LHCN-M2 (cell line): ENCODE results near the gene C11orf24. TPM values are rescaled to one million over a fixed set of nuclear protein-coding genes. Genes with fewer than 3 reads are reported as not detected.
A peak's percentile ranks its signal among the peaks of the same experiment; 100 is the strongest.

Source experiments
- DNase-seq: peaks from one replicate; pipeline ENCODE4 v3.0.0-alpha.2; 2012; ENCODE audit warnings: low read depth
- total RNA-seq: library from RNA; depleted of rRNA; stranded (reverse); fragments of >200 nt; gene quantifications from 2 replicates; pipeline ENCODE4 v1.2.3, GENCODE V29; 2014

The C11orf24 gene
- total RNA-seq, 1 experiment from 2014 or later = 58.2 TPM

DNA sequence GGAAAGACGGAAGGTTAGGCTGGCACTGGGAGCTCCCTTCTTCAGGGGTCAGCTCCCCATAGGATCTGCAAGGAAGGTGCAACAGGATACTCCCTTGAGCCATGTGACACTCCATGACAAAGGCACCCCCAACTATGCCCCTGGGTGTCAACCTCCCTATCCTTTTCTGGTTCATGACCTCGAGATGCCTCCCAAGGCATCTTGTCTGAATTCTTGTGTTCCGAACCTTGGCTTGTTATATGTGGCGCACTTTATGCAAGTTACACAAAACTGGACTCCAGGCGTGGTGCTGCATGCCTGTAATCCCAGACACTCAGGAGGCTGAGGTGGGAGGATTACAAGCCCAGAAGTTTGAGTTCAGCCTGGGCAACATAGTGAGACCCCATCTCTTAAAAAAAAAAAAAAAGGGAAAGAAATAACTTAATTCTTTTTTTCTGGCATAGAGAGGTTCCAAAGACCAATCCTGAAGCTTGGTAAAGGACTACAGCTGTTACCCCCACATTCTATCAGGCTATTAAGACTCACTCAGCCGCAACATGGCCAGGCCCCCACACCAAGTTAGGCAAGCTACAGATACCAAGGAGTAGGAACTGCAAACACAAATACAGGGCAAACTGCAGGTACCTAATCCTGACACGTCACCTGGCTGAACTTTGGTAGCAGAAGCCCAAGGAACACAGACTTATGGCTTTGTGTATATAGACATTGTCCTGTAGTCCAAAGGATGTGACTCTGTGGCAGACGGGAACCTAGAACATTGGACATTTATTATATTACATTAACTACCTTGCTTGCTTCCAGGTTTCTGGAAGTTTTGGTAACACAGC is 1.4 kb downstream of the C11orf24 start:
- no peak for DNase-seq

DNA sequence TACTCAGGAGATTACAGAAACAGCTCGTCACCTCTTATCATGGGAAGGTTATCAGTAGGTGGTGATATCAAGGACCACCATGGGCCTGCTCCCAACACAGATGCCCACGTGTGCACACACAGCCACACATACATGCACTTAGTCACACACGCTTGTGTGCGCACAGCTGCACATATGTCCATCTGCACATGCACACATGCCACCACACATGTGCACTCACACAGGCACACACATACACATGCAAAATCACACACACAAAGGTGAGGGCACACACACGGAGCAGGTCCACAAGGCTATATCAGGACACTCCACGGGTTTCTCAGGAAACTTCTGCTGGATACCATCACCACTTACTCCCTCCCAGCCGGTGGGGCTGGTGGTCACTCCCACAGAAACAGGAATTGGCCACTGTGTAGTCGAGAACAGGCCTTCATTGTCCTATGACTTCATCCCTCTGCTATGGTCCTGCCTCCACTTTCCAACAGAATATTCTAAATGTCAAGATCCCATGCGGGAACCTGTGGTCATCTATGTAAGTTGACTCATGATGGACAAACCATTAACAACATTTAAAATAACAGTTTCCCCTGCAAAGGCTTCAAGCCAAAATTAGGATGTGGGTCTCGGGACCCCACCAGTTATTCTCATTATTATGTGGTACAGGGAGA is 2.2 kb downstream of the C11orf24 start:
- DNase-seq = peak; percentile 80

DNA sequence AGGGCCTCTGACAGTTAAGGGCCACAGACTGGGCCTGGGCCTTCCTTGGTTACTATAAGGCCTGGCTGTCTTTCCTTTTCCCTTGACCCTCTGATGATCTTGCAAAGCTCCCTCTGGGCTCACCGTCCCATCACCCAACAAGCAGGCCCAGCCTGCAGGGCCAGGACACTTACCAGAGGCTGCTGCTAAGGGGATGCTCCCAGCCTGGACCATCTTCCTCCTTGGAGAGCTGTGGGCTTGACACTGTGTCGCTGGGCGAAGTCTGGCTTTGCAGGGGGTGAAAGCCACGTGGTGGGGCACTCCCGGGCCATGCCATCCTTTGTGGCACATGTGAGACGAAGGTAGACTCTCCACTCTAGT is 3.9 kb downstream of the C11orf24 start:
- no peak for DNase-seq

DNA sequence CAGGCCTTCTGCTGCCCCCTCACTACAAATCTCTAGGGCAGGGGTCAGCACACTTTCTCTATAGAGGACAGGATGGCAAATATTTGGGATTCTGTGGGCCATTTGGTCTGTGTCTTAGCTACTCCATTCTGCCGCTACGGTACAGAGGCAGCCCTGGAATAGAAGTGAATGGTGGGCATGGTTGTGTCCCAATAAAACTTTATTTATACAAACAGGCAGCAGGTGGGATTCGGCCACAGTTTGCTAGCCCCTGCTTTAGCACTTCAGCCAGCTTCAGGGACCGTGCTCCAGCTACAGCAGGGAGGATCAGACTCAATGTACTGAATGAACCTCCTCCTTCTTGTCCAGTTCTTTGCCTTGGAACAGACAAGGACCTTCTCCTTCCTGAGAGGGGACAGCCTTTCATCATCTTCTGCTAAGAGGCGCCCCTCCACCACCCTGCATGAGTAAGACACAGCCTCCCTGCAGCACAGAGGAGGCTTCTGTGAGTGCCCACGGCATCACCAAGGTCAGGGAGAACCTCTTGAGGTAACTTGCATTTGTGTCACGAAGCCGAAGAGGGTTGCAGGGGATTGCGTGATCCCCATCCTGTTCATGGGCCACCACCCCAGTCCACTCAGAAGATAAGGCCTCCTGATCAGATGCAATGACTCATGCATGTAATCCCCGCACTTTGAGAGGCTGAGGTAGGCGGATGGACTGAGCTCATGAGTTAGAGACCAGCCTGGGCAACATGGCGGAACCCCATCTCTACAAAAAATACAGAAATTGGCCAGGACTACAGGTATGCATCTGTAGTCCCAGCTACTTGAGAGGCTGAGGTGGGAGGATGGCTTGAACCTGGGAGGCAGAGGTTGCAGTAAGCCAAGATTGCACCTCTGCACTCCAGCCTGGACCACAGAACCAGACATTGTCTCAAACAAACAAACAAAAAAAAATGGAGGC is 4.6 kb downstream of the C11orf24 start:
- no peak for DNase-seq

DNA sequence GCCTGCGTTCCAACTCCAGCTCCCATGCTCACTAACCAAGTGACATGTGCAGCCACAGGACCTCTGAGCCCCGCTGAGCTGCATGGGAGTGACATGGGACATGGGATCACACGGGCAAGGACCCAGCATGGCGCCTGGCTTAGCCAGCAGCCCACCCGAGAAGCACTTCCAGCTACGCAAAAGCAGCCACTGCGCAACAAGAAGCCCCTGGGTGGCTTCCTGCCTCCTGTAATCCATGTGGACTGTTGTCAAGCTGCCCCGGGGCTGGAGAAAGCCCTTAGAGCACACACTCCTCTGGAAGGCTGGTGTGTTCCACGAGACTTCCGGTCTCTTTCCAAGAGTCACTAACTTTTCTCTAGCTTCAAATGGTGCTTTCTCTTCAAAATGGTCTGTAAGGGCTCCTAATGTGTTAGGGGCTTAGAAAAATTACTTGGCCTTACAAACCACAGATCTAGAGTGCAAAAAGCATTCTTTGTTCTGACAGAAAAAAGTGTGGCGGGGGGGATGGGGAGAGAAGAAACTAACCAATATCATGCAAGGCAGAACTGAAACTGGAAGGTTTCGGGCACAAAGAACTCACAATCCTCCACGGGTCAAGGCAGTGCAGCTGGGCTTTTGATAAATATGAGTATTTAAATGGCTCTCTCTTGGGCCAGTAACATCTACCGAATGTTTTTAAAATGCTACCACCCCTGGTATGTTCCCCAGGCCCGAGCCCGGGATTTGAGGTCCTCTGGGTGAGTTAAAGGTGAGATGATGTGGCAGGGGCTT is 5.5 kb downstream of the C11orf24 start:
- no peak for DNase-seq

DNA sequence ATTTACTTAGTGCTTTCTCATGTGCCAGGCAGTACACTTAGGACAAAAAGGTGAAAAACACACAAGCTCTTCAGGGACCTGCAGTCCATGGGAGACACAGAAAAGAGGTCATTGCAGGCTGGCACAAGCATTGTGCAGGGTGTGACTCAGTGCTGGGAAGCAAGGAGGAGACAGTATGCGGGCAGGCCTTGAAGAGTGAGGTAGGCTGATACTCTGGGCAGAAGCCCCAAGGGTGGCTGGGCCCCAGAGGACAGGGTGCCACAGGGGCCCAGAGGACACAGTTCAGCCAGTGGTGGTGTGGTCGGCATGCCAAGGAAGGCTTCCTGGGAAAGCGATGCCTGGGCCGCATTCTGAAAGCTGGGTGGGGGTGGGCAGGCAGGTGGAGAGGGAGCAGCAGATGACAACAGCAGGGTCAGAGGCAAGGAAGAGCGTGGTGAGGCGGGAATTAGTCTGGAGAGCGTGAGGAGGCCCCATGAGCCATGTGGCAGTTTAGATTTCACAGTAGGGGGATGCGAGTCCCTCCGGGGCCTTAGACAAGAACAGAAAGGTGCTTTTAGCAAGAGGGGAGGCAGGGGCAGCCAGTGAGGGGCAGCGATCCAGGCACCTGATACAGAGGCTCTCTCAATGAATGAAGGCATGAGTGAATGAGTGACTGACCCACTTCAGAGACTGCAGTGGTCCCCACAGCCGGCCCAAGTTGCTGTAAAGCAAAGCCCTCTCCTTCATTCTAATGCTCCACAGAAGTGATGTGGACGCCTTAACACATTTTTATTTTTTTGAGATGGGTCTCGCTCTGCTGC is 6.8 kb downstream of the C11orf24 start:
- DNase-seq = no peak

DNA sequence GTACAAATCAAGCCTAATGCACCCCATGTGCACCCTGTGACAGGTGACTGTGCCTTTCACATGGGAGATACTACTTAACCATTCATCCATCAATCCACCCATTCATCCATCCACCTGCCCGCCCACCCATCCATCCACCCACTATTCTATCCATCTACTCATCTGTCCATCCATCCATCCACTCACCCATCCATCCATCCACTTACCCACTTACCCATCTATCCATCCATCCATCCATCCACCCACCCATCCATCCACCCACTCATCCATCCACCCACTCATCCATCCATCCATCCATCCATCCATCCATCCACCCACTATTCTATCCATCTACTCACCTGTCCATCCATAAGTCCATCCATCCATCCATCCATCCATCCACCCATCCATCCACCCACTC is 7.5 kb downstream of the C11orf24 start:
- no peak for DNase-seq

DNA sequence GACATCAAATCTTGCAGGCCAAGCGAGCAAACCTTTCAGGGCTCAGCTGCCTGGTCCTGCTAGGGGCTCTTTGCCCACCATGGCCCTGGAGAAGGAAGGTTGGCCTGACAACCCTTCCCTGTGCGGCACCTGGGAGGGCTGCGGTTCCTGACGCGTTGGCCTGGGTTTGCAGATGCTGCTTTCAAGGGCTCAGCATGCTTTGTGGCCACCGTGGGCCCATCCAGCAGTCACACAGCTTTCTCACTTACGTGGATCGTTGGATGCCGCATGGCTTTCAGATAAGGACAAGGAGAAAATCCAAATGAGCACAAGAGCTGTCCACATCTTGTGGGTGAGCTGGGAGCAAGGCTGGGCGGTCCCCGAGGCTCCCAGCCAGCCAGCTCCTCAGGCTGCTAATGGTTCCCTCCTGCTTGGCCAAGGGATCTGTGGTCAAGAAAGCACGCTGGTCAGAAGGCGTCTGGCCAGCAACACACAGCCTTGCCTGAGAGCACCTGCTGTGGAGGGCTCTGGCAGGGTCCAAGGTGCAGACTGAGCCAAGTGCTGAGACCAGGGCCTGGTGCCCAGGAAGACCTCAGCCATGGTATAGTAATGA is 8.2 kb downstream of the C11orf24 start:
- no peak for DNase-seq

DNA sequence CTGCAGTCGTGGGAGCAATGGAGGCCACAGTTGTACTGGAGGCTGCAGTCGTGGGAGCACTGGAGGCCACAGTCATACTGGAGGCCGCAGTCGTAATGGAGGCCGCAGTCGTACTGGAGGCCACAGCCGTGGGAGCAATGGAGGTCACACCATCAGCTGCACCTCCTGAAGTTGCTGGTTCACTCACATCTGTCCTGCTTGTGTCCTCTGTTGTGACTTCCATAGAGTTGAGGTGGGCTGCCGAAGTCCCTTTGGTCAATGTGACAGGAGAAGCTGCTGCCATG is 9.3 kb downstream of the C11orf24 start:
- DNase-seq = no peak

DNA sequence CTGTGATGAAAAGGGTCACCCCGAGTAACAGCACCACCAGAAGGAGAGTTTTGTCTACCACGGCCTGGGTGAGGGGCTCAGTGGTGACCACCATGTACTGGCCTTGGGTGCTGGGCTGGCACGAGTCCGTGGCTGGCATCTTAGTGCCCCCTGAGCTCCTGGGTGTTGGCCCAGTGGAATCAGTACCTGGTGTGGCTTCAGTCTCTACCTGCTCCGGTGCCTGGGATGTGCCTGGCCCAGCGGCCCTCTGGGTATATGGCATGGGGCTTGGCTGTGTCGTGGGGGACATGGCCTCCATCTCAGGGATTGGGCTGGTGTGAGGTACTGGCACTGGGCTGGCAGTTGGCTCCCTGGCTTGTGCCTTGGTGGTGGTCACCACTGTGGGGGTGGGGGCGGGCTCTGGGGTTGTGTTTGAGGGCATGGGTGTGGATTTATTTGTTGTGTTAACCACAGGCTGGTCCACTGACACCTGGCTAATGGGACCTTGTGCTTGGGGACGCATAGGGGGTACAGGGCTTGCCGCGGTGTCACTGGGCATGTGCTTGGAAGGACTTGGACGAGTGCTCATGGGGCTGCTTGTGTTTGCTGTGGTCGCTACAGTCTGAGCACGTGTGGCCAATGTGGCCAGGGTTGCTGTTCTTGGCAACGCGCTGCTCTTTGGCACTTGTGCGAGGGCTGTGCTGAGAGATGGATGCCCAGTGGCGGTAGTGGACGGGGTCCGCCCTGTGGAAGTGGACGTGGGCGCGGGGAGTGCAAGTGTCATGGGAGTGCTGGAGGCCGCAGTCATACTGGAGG is 9.8 kb downstream of the C11orf24 start:
- no peak for DNase-seq

DNA sequence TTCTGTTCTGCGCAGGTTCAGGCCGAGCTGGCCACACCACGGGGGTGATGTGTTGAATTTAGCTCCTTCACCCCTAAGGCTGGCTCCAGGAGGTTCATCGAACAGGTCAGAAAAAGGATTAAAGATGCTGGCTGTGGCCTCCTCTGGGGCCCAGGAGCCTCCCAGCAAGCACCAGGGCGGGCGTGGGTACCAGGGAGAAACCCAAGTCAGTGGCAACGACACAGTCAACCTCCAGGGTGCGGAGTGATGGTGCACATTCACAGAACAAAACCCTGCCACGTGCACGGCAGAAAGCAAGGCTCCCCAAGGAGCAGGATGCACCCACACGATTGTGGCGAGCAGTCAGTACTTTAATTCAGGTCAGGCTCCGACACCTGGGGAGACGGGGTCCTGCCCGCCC is 10.8 kb downstream of the C11orf24 start:
- no peak for DNase-seq

DNA sequence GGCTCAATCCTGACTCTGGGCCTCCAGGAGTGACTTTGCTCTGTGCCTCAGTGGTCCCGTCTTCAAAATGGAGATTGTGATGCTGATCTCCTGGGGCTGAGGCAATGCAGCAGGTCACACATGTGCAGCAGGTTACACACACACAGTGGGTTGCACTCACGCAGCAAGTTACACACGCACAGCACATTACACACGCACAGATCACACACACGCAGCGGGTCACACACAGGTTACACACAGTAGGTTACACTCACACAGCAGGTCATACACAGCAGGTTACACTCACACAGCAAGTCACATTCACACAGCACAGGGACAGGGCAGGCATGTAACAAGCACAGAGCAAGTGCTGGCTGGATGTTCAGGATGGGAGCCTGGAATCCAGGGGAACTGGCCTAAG is 11.3 kb downstream of the C11orf24 start:
- DNase-seq = no peak

DNA sequence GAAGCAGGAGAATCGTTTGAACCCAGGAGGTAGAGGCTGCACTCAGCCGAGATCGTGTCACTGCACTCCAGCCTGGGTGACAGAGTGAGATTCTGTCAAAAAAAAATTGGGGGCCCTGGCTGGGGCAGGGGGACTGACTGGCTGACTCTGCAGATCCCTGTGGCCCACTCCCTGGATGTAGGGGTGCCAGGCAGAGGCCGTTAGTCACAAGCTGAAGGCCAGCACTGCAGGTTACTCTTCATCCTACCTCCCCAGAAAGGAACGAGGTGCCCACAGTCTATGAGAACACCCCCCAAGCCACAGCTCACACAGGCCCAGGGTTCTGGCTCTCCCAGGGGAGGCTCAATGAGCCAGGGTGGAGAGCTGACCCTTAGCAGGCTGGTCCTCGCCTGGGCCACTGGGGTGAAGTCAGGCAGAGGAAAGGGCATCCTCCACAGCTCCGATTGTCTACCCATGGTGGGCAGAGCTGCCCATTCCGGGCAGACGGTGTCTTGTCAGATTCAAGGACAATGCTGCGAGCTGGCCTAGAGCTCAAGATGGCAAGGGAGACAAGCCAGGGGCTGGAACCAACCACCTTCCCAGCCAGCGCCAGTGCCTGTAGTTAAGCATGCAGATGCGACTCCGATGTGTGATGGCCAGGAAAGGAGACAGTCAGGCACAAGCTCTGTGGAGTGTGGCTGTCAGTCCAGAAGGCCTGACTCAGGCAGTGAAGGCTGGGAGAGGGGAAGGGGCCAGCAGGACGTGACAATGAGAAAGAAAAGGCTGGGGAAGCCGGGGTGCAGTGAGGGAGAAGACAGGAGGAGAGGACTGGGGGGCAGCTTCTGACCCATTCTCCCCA is 12.4 kb downstream of the C11orf24 start:
- DNase-seq = no peak

DNA sequence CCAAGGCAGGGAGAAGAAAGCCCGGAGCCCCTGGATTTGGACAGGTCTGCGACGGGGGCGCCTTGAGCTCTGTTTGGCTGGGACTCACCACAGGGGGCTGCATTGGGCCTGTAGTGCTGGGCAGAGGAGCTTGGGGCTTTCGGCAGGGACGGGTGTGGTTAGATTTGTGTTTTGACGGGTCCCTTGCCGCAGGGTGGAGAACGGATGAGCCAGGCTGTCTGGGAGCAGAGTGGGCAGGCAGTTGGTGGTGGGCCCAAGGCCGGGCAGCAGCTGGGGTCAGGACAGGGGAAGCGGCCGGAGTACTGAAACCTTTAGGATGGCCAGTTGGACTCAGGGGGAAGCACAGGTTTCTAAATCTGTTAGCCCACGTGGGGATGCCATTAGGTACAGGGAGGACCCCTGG is 13.4 kb downstream of the C11orf24 start:
- DNase-seq = no peak

DNA sequence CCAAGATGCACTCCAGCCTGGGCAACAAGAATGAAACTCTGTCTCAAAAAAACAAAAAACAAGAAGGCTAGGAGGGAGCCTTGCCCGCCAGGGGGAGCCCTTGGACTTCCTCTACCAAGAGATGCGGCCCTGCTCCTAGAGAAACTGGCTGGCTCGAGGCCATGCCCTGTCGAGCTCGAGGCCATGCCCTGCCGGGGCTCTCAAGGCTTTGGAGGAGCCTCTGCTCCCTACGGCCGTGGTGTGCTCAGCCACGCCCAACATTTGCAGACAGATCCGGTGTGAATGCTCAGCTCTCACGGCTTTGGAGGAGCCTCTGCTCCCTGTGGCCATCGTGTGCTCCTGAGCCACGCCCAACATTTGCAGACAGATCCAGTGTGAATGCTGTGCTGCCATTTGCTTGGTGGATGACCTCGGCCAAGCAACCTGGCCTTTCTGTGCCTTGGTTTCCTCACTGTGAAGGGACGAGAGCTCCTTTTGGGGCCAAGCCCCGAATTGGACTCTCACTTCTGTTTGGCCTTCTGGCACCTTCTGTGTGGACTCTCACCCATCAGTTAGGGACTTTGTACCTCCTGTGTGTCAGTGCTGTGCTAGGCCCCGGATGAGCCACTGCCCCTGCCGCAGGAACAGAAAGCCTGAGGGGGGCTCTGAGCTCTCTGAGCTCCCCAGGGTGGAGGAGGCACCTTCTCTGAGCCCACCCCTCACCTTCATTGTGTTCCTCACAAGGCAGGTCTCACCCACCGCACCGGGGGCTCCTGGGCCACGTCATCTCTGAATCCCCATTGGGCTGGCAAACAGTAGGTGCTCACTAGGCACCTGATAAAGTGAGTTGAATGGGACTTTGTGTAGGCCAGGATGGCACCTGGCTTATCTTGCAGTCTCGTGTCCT is 14.1 kb downstream of the C11orf24 start:
- DNase-seq = peak; percentile 88

DNA sequence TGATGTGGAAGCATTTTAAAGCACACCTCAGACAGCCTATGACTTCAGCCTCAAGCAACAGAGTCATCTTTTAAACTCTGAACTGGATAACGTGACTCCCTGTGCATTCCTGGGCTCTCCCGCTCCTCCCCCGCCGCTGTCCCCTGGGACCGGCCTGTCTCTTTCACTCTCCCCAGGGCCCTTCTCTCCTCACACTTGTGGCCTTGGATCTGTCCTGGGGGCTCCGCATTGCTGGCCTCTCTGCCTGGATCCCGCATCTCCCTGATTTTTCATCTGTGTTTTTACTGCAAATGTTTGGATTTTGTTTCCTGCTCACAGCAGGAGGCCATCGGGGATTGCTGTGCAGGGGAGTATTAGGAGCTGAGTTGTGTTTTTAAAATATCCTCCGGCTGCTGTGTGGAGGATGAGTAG is 15.4 kb downstream of the C11orf24 start:
- no peak for DNase-seq

DNA sequence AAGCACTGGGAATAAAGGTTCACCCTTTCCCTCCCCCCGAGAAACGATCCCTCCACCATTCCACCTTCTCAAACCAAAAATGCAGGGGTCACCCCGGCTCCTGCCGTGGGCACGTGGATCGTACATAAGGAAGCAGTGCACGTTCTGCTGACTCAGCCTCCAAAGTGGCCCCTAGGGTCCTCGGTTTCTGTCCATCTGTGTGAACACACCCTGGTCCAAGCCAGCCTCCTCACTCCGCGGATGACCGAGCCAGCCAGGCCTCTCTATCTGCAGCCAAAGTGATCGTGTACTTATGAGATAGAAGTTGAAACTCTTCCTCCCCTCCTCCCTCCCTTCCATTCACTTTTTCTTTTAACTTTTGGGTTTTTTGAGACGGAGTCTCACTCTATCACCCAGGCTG is 16.2 kb downstream of the C11orf24 start:
- DNase-seq = no peak

DNA sequence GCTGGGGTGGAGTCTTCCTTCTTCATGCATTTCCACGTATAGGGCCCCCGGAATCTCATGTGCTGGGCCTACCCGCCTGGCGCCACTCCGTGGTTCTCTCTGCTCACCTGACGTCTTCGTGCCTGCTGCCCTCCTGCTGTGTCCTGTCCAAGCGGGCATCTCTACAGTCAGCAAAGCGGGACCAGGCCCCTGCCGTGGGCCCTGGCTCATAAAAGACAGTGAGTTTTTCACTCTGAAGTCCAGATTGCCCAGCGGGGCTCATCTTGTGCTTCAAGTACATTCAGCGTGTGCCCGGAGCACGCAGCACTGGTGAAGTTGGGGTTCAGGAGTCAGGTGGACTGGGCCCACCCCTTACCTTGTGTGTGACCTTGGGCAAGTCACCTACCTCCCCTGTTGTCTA is 17.4 kb downstream of the C11orf24 start:
- DNase-seq = no peak
